GM21737 (cell line): ENCODE results near the gene GFAP.

Experiments
- ATAC-seq: cut with Tn5 transposase; IDR thresholded peaks from one replicate; pipeline ENCODE4 v1.9.1; 2021; ENCODE audit warnings: mild to moderate bottlenecking, moderate library complexity; ENCODE audit not compliant: unreplicated experiment

Gene GFAP

DNA sequence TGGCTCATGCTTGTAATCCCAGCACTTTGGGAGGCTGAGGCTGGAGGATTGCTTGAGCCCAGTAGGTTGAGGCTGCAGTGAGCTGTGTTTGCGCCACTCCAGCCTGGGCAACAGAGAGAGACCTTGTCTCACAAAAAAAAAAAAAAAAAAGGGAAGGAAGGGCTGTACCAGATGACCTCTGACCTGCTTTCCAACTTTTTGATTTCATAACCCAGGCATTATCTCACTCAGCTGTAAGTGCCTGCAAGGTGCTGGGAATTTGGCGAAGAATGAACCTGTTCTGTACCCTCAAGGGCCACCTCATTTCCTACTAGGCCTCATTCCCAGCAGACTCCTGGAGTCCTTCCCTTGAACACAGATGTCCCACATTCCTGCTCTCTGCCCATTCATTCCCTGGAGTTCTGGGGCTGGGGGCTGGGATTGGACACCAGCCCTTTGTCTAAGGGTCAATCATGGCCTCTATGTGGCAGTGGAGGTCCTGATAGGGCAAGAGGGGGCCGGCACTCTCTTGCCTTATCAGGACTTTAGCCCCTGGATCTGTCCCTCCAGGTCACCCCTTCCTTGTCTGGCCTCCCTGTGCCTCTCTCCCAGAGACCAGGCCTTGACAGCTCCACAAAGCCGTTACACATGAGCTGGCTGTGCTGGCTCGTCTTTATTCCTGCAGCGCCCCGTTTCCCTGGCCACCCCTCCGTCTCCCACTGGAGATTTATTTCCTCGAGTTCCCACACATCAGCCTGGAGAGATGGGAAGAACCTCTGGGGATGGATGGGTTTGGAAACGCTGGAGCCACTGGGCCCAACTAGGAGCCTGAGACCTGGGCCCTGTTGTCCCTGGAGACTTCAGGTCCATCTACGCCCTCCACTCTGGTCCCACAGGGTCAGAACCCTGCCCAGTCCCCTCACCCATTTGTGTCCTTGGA, 821 bp upstream of the GFAP start:
- ATAC-seq = no peak

DNA sequence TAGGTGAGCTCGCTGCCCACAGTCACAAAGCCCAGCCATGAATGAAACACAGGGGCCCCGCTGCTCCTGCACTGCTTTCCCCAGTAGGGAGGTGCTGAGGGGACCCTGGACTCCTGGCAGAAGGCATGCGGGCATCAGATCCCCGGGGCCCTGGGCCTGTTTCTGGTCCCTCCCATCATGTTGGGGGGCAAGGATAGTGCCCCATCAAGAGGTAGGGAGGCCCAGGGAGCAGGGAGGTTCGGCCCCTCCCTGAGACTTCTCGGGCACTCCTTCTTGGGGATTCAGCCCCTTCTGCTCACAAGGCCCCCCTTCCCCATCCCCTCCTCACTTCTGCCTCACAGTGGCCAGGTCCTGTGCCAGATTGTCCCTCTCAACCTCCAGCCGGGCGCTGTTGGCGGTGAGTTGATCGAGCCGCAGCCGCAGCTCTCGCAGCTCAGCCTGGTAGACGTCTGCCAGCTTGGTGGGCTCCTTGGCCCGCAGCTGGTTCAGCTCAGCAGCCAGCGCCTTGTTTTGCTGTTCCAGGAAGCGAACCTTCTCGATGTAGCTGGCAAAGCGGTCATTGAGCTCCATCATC, 515 bp downstream of the GFAP start:
- ATAC-seq = no peak

DNA sequence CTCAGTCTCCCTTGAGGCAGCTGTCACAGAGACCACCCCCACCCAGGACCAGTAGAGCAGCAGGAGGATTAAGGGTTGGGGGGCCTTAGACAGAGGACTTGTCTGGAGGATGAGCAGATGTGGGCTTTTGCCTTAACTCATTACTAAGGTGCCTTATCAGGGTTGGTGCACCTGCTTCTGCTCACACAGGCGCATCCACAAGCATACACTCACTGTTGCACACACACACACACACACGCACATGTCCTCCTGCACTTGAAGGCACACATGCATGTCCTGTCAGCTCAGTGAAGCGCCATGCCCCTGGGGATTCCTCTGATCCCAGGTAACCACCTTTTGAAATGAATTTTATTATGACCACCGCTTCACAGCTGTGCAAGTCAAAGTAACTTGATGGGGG, 1.2 kb downstream of the GFAP start:
- no peak for ATAC-seq

- no peak for ATAC-seq
Measured at GRCh38 chr17:44913676-44914075, 1.6 kb downstream of the GFAP start.

- ATAC-seq = no peak
Measured at GRCh38 chr17:44912763-44913544, 2.3 kb downstream of the GFAP start.

GRCh38 chr17:44911133-44912001, 3.9 kb downstream of the GFAP start:
- no peak for ATAC-seq

- ATAC-seq = no peak
Measured at GRCh38 chr17:44910231-44911106, 4.8 kb downstream of the GFAP start.

DNA sequence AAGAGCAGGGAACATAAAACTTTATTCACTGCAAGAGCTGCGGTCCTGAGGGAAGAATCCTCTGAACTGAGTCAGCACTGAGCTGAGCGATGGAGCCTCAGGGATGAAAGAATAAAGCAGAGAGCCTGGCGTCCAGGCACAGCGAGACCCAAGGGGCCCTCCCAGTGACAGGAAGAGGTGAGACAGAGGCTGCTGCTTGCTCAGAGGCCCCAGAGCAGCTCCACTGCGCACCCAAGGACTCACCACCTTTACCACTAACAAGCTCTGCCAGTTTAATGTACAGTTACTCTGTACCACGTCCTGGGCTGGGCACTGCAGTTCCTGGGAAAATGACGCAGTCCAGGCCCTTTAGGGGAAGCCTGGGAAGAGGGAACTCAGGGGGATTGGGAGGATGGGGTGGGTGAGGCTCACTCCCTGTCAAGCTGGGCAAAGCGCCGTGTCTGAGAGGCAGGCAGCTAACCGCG, 5.6 kb downstream of the GFAP start:
- no peak for ATAC-seq

- no peak for ATAC-seq
Measured at GRCh38 chr17:44908761-44909326, 6.5 kb downstream of the GFAP start.

DNA sequence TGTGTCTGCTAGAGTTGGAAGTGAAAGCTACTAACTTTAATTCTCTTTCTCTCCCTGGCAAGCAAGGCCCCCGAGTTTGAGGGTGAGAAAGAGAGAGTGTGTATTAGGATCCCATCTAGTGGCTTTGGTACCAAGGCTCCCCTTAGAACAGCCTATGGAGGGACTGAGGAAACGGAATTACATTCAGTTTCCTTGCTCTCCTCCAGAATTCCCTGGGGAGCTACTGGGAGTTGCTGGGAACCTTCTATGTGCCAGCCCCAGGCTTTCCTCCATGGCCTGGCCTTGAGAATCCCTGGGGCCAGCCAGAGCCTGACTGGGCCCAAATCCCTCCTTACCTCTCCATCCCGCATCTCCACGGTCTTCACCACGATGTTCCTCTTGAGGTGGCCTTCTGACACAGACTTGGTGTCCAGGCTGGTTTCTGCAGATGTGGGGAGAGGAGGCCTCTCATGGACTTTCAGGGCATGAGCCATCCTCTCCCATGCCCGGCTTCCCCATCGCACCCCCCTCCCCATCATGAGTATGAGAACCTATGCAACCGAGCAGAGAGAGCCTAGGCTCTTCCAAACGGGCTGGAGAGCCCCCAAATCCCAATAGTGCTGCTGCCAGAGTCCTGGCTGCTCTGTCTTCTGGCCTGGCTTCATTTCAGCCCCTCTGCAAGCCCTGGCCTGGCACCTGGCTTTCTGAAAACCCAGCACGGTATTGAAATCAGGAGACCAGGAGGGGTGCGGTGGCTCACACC, 7.4 kb downstream of the GFAP start:
- ATAC-seq = no peak

- no peak for ATAC-seq
Measured at GRCh38 chr17:44906763-44907728, 8.3 kb downstream of the GFAP start.

- ATAC-seq = no peak
Measured at GRCh38 chr17:44906010-44906646, 9.2 kb downstream of the GFAP start.

DNA sequence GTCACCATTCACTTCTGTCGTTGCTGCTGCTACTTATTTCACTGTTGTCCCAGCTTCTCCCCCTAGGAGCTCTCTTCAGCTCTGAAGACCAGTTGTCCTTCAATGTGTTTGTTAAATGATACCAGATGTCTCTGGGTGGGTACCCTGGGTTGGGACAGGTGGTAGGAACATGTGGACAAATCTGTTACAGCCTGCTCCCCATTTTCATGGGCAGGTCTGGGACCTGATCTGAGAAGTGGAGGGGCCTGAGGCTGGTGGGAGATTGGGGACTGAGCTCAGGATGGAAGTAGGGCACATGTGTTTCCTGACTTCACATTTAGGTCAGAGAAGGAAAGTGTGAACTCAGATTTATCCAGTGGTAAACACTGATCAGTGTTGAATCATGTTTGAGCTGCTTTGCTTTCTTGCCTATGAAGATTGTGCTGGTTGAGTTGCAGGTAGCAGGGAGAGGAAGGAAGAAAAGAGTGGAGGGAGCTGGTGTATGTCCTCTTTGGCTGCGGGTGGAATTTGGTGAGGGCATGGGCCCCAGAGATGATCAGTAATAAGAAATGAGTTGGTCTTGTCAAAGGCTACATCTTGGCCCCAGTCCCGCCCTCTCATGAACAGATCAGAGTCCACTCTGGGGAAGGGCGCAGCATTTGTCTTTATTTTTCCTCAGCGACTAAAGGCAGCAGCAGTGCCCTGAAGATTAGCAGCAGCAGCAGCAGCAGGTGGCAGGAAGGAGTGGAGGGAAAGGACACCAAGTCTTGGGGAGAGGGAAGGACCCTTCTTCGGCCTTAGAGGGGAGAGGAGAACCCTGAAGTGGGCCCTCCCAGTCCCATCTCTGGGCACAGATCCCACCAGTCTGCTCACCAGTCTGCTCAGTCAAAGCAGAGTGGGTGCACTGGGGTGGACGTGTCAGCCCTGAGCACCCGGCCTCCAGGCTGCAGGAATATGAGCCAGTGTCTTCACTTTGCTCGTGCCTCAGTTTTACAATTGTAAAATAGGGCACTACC, 10.0 kb downstream of the GFAP start:
- no peak for ATAC-seq

DNA sequence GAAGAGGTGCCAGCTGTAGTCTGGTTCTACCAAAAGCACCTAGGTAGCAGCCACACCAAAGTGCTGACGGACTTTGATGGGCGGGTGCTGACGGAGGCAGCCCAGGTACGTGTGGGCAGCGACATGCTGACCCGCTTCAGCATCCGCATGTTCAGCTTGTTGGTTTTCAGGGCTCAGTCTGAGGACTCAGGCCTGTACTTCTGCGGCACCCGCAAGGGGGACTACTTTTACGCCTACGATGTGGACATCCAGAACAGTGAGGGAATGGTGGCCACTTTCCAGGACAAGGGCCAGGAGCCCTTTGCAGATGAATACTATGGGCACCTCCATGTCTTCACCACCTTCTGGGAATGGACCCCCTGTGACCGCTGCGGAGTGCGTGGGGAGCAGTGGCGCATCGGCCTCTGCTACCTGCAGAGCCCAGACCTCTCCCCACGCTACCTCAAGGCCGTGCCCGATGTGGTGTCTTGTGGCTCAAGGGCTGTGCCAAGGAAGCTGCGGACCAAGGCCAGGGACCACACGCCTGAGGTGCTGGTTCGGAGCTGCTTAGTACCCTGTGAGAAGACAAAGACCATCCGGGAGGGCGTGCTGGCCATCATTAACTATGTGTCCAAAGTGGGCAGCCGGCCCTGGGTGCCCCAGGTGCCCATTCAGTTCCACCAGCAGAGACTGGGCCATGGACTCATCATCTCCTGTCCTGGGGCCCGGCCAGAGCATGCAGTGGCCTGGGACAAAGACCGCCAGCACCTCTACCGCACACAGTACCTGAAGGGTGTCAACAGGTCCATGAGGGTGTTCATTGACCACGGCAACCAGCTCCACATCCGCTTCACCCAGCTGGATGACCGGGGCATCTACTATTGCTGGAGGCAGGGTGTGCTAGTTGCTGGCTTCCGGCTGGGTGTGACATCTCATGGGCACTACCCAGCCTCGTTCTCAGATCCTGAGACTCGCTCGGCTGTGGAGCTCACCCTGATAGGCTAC, 11.0 kb downstream of the GFAP start:
- no peak for ATAC-seq
